Stimulated activated CD8-positive, alpha-beta memory T cell treated with anti-CD3 and anti-CD28 coated beads, Interleukin-7, amount 100 ng/mL, for 4 hours (primary cell): ENCODE data around the gene SH3PXD2B.
A peak's percentile ranks its signal among the peaks of the same experiment; 100 is the strongest.
"Not testable (repeated sequence)": the region's sequence is repeated elsewhere in the genome, so short reads cannot be mapped to it uniquely, and the experiment has no call there.

ENCODE experiments used
- DNase-seq, 2 donors: peaks; one replicate each; pipeline ENCODE4 v3.0.0-alpha.2; 2020; ENCODE audit warnings: low read depth in 2 of 2

Gene SH3PXD2B

GRCh38 chr5:172302047-172302710, 152.1 kb downstream of the SH3PXD2B start:
- no peak for DNase-seq

- DNase-seq: no peak
Measured at GRCh38 chr5:172299916-172300439, 154.3 kb downstream of the SH3PXD2B start.

GRCh38 chr5:172294831-172295230, 159.5 kb downstream of the SH3PXD2B start:
- no peak for DNase-seq

GRCh38 chr5:172293745-172294342, 160.5 kb downstream of the SH3PXD2B start:
- no peak for DNase-seq

GRCh38 chr5:172293054-172293744, 161.1 kb downstream of the SH3PXD2B start:
- peak; percentile 19 to 43 for DNase-seq

GRCh38 chr5:172291837-172292236, 162.5 kb downstream of the SH3PXD2B start:
- not testable (repeated sequence) for DNase-seq

- DNase-seq: no peak
Measured at GRCh38 chr5:172288465-172288864, 165.9 kb downstream of the SH3PXD2B start.

GRCh38 chr5:172287140-172287539, 167.2 kb downstream of the SH3PXD2B start:
- not testable (repeated sequence) for DNase-seq

- no peak for DNase-seq
Measured at GRCh38 chr5:172285226-172286143, 168.8 kb downstream of the SH3PXD2B start.

GRCh38 chr5:172284611-172284980, 169.7 kb downstream of the SH3PXD2B start:
- DNase-seq: peak in 1 of 2 donors; percentile 1

- DNase-seq: peak; percentile 39 to 76
Measured at GRCh38 chr5:172283862-172284610, 170.3 kb downstream of the SH3PXD2B start.

- peak; percentile 26 to 72 for DNase-seq
Measured at GRCh38 chr5:172283020-172283861, 171.1 kb downstream of the SH3PXD2B start, which contains the start of gene UBTD2. UBTD2 (minus strand) TSS chr5:172283764; CDS start chr5:172283665, 99 bp downstream.

- DNase-seq: no peak
Measured at GRCh38 chr5:172282272-172283019, 171.9 kb downstream of the SH3PXD2B start.

GRCh38 chr5:172281346-172281745, 173.0 kb downstream of the SH3PXD2B start:
- no peak for DNase-seq

GRCh38 chr5:172280929-172281328, 173.4 kb downstream of the SH3PXD2B start:
- DNase-seq: no peak

GRCh38 chr5:172280317-172280716, 174.0 kb downstream of the SH3PXD2B start:
- no peak for DNase-seq

- DNase-seq: no peak
Measured at GRCh38 chr5:172278356-172278755, 176.0 kb downstream of the SH3PXD2B start.

- DNase-seq: no peak
Measured at GRCh38 chr5:172276214-172276613, 178.1 kb downstream of the SH3PXD2B start.
